ENCODE data around the gene GGNBP2. TPM values are rescaled to one million over a fixed set of nuclear protein-coding genes. Genes with fewer than 3 reads are reported as not detected.
A peak's percentile ranks its signal among the peaks of the same experiment; 100 is the strongest.

GGNBP2 gene
- total RNA-seq, 4 donors from 2014 or later: 28.8 to 56.6 (median 39.5) TPM

GRCh38 chr17:36550491-36551417 is 6.0 kb downstream of the GGNBP2 start:
- peak overlapping the region in 1 of 4 donors; percentile 7 for H3K27ac ChIP-seq
- H3K9me3 ChIP-seq: no peaks in the 10 kb centered on the region
- in situ Hi-C loops (cut with MboI; ENCODE audit: low sequenced_read_pairs in 4 of 4) (no loop called here), intact Hi-C loops (cut with DNase I; ENCODE audit: low total_unique reads) (no loop called here)
- H3K4me3 ChIP-seq: no peak overlapping the region
- no peaks in the 10 kb centered on the region for H3K27me3 ChIP-seq
- DNase-seq: no peak
- peaks cover 0 to 8% of the 10 kb centered on the region in 2 donors for H3K36me3 ChIP-seq
- no peak for ATAC-seq
- TF ChIP-seq POLR2A (IDR thresholded peaks at IDR 0.05) (no peak), CTCF (IDR thresholded peaks at IDR 0.05 in 4 of 5, conservative IDR thresholded peaks at IDR 0.05 in 1 of 5) (no peak)
- H3K4me1 ChIP-seq: peaks cover 46 to 67% of the 10 kb centered on the region in 2 donors

GRCh38 chr17:36553459-36553858 is 8.7 kb downstream of the GGNBP2 start:
- no peak for DNase-seq
- H3K36me3 ChIP-seq: peaks cover 0 to 24% of the 10 kb centered on the region in 2 donors
- TF ChIP-seq CTCF (IDR thresholded peaks at IDR 0.05 in 4 of 5, conservative IDR thresholded peaks at IDR 0.05 in 1 of 5) (no peak), POLR2A (IDR thresholded peaks at IDR 0.05) (no peak)
- peaks cover 21 to 43% of the 10 kb centered on the region in 2 donors for H3K4me1 ChIP-seq
- H3K27me3 ChIP-seq: no peaks in the 10 kb centered on the region
- no peaks in the 10 kb centered on the region for H3K9me3 ChIP-seq
- ATAC-seq: no peak
- no peak overlapping the region for H3K27ac ChIP-seq
- intact Hi-C loops (cut with DNase I; ENCODE audit: low total_unique reads): no loop called here
- in situ Hi-C loops (cut with MboI; ENCODE audit: low sequenced_read_pairs in 4 of 4): no loop called here
- H3K4me3 ChIP-seq: no peak overlapping the region

DNA sequence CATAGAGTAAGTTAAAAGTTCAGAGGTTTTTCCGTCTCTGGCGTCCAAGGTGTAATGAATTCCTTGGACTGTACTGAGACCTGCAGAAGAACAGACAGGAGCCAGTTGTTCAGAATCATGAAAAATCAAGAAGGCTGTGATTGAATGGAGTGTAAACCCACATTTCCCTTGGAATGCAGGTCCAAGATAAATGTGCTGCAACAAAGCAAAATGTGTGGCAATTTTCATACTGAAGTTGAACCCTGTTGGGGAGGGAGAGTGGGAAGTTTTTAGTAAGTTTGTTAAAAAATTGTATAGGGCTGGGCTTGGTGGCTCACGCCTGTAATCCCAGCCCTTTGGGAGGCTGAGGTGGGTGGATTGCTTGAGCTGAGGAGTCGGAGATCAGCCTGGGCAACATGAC is 21.4 kb downstream of the GGNBP2 start:
- in situ Hi-C loops (cut with MboI; ENCODE audit: low sequenced_read_pairs in 4 of 4): no loop called here
- Histone ChIP-seq H3K9me3 (no peaks in the 10 kb centered on the region), H3K4me3 (no peak overlapping the region), H3K36me3 (peaks cover 0 to 84% of the 10 kb centered on the region in 2 donors), H3K27me3 (no peaks in the 10 kb centered on the region), H3K4me1 (no peaks in the 10 kb centered on the region), H3K27ac (no peak overlapping the region)
- DNase-seq (no peak), ATAC-seq (no peak)
- TF ChIP-seq CTCF (IDR thresholded peaks at IDR 0.05 in 4 of 5, conservative IDR thresholded peaks at IDR 0.05 in 1 of 5) (no peak), POLR2A (IDR thresholded peaks at IDR 0.05) (no peak)
- intact Hi-C loops (cut with DNase I; ENCODE audit: low total_unique reads): no loop called here

DNA sequence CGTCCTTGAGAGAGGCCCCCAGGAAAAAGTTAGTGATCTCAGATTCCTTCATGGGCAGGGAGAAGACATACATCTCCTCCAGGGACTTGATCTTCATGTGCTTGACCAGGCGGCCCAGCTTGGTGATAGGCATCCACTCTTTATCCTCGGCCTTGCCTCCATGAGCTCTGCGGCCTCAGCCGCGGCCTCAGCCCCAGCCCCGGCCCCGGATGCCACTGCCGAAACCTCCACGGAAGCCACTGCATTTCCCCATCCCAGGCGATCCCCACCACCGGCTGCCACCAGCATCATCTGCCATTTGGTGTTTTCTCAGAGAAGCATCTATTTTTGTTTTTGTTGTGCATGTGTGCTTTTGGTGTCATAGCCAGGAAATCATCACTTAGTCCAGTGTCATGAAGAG is 30.3 kb downstream of the GGNBP2 start:
- no peaks in the 10 kb centered on the region for H3K27me3 ChIP-seq
- TF ChIP-seq POLR2A (IDR thresholded peaks at IDR 0.05) (no peak), CTCF (IDR thresholded peaks at IDR 0.05 in 4 of 5, conservative IDR thresholded peaks at IDR 0.05 in 1 of 5) (no peak)
- H3K36me3 ChIP-seq: peaks cover 0 to 49% of the 10 kb centered on the region in 2 donors
- H3K9me3 ChIP-seq: no peaks in the 10 kb centered on the region
- H3K4me3 ChIP-seq: no peak overlapping the region
- in situ Hi-C loops (cut with MboI; ENCODE audit: low sequenced_read_pairs in 4 of 4) (no loop called here), intact Hi-C loops (cut with DNase I; ENCODE audit: low total_unique reads) (no loop called here)
- H3K4me1 ChIP-seq: no peaks in the 10 kb centered on the region
- ATAC-seq (no peak), DNase-seq (no peak)
- H3K27ac ChIP-seq: no peak overlapping the region

All from gastrocnemius medialis (tissue), 4 donors.